Mucosa of descending colon (tissue), 3 donors: ENCODE results near the gene BACH2. TPM values are rescaled to one million over a fixed set of nuclear protein-coding genes. Genes with fewer than 3 reads are reported as not detected.

Source experiments
- ATAC-seq: fragments of 200-7000 bp; cut with Tn5 transposase; one replicate; pipeline ENCODE4 v1.9.1; 2020; ENCODE audit warnings: mild to moderate bottlenecking, moderate library complexity
- DNase-seq, 3 donors: peaks; one replicate each; pipeline ENCODE4 v3.0.0-alpha.2; 2020
- H3K36me3 ChIP-seq: fragments of 200-600 bp; one replicate; pipeline ENCODE4 v1.8.0; 2021; ENCODE audit warnings: low read depth, mild to moderate bottlenecking
- H3K4me1 ChIP-seq: fragments of 200-600 bp; one replicate; pipeline ENCODE4 v1.8.0; 2021; ENCODE audit warnings: low read depth, mild to moderate bottlenecking
- H3K4me3 ChIP-seq: fragments of 200-600 bp; one replicate; pipeline ENCODE4 v1.8.0; 2021; ENCODE audit warnings: mild to moderate bottlenecking
- H3K9me3 ChIP-seq: fragments of 200-600 bp; one replicate; pipeline ENCODE4 v1.8.0; 2021; ENCODE audit warnings: mild to moderate bottlenecking
- intact Hi-C, 2 donors: fragments of 100-400 bp; cut with DNase I in 1 of 2; cut with micrococcal nuclease in 1 of 2; formaldehyde crosslinking; loops; one replicate each; pipeline versions ENCODE4 v1.11.0 to v1.11.1; 2022; cut with DNase I, micrococcal nuclease
- total RNA-seq, 3 donors: library from RNA; stranded (reverse); fragmentation: NEBNext Ultra II Directional in 2 of 3; extraction: Animal tissue kit (Norgen Biotek cat#: 25700) in 2 of 3; gene quantifications; one replicate each; pipeline versions ENCODE4 v1.2.1 to v1.2.4, GENCODE V29; 2021 to 2023
- TF ChIP-seq, protein P1 (sequence below): fragments of 200-600 bp; IDR thresholded peaks from one replicate; pipeline ENCODE4 v1.8.0; 2022; ENCODE audit warnings: antibody characterized with exemption, mild to moderate bottlenecking
- donor health status: DM: no; HTN: no; CAD: no; lungs with moderate emphysema.
- donor health status: DM: no; HTN: no; CAD: no.
- donor health status: DM: no; HTN: yes; CAD: no.

Gene BACH2
- total RNA-seq, 3 donors from 2014 or later: 0.96 to 1.6 (median 1.2) TPM

DNA sequence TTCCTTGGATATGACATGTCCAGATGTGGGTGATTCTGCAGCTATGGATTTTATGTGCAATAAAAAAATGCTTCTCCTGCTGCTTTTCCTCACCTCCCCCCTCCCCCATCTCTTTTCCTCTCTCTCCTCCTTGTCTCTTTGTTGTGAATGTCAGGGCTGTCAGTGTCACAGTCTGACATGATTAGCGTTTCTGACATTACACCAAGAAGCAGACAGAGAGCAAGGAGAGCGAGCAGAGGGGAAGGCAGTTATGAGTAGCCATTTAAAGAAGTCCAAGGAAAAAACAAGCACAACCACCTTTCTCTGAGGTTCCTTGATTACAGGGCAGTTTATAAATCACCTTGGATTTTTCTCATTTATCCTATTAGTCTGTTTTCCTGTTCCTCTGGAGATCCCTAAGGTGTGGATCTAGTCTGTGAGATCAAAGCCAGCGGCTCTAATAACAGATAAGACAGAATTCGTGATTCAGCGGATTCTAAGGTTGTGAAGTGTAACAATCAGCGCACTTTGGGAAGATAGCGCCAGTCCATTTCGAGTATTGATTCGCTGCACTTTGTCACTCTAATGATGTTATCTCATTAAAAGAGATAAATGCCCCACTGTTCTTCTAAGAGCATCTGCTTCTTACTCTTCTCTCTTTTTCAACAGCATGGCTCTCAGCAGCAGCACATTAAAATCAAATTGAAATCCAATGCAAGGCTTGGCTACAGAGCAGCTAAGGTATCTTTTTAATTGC, 101.4 kb downstream of the BACH2 start:
- Histone ChIP-seq H3K9me3 (no peaks in the 10 kb centered on the region), H3K36me3 (no peaks in the 10 kb centered on the region), H3K4me3 (no peak overlapping the region), H3K4me1 (no peaks in the 10 kb centered on the region)
- TF ChIP-seq, protein P1, sequence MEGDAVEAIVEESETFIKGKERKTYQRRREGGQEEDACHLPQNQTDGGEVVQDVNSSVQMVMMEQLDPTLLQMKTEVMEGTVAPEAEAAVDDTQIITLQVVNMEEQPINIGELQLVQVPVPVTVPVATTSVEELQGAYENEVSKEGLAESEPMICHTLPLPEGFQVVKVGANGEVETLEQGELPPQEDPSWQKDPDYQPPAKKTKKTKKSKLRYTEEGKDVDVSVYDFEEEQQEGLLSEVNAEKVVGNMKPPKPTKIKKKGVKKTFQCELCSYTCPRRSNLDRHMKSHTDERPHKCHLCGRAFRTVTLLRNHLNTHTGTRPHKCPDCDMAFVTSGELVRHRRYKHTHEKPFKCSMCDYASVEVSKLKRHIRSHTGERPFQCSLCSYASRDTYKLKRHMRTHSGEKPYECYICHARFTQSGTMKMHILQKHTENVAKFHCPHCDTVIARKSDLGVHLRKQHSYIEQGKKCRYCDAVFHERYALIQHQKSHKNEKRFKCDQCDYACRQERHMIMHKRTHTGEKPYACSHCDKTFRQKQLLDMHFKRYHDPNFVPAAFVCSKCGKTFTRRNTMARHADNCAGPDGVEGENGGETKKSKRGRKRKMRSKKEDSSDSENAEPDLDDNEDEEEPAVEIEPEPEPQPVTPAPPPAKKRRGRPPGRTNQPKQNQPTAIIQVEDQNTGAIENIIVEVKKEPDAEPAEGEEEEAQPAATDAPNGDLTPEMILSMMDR: no peak
- no peak for DNase-seq
- intact Hi-C loops: no loop called here
- ATAC-seq: no peak

DNA sequence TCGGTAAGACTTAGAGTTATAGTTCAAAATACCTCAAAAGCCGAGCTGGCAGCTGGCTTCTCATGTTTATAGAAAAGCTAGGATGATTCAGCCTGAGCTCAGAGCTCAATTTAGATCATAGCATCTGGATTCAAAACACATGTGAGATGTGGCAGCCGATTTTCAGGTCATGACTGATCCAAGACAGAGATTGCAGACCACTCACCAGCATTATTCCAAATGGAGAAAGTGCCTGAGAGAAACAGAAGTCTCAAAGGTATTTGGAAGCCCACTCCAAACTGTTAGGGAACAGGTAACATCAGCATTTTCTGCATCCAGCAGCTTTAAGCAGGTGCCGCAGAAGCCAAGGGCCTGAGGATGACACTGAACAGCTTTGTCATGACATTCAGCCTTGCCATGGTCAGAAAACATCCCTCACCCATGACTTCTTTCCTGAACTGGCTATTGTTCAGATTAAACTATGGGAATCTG, 102.2 kb downstream of the BACH2 start:
- no peak overlapping the region for H3K4me3 ChIP-seq
- H3K36me3 ChIP-seq: no peaks in the 10 kb centered on the region
- no peaks in the 10 kb centered on the region for H3K4me1 ChIP-seq
- TF ChIP-seq, protein P1: no peak
- no peaks in the 10 kb centered on the region for H3K9me3 ChIP-seq
- DNase-seq (no peak), ATAC-seq (no peak)
- intact Hi-C loops: no loop called here

- Histone ChIP-seq H3K9me3 (no peaks in the 10 kb centered on the region), H3K36me3 (no peaks in the 10 kb centered on the region), H3K4me1 (no peaks in the 10 kb centered on the region), H3K4me3 (no peak overlapping the region)
- DNase-seq (no peak), ATAC-seq (no peak)
- intact Hi-C loops: no loop called here
- TF ChIP-seq, protein P1: no peak
Measured at GRCh38 chr6:90193359-90193758, 103.3 kb downstream of the BACH2 start.

GRCh38 chr6:90192857-90193256, 103.8 kb downstream of the BACH2 start:
- ATAC-seq (no peak), DNase-seq (no peak)
- Histone ChIP-seq H3K4me1 (no peaks in the 10 kb centered on the region), H3K36me3 (no peaks in the 10 kb centered on the region), H3K9me3 (no peaks in the 10 kb centered on the region), H3K4me3 (no peak overlapping the region)
- TF ChIP-seq, protein P1: no peak
- intact Hi-C loops: no loop called here

DNA sequence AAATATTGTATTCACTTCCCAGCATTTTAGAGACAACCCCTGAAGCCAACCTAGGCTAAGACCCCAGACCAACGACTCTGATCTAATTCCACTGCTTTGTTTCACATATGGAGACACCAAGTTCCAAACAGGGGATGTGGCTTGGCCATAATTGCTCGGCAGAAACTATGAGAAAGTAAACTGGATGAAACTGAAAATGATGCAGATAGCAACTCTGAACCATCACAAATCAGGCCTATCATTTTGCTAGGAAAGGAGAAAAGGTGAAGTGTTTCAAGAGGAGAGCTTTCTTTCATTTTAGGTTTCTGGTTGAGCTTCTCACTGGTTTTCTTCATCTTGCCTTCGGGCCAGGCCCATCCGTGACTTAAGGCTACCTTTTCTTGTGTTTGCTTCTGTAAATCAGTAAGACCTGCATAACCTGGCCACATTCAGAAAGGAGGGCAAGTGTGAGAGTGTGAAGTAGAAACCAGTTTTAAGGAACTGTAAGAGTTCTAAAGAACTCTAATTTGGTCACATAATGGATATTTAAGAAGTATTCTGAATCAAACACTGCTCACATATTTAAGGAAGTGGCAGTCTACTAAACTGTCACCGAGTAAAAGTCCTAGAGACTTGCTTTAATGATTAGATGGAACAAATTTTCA, 105.8 kb downstream of the BACH2 start:
- ATAC-seq: no peak
- Histone ChIP-seq H3K4me1 (no peaks in the 10 kb centered on the region), H3K36me3 (no peaks in the 10 kb centered on the region), H3K9me3 (no peaks in the 10 kb centered on the region), H3K4me3 (no peak overlapping the region)
- intact Hi-C loops: no loop called here
- TF ChIP-seq, protein P1: no peak
- no peak for DNase-seq
